H9 (cell line): ENCODE results near the gene UBA1. TPM values are rescaled to one million over a fixed set of nuclear protein-coding genes. Genes with fewer than 3 reads are reported as not detected.

Source experiments
- DNase-seq: peaks from one replicate; pipeline ENCODE4 v3.0.0-alpha.2; 2017
- H2AFZ ChIP-seq: one replicate; pipeline ENCODE4 v1.6.1; 2013; ENCODE audit warnings: mild to moderate bottlenecking, low read length, control low read depth, moderate library complexity
- H2AK5ac ChIP-seq: 2 replicates; pipeline ENCODE4 v1.6.1; 2013; ENCODE audit warnings: low read length, control low read depth, mixed read lengths; ENCODE audit not compliant: insufficient read length
- H2BK120ac ChIP-seq: one replicate; pipeline ENCODE4 v1.6.1; 2013; ENCODE audit warnings: low read depth, mild to moderate bottlenecking, low read length, control low read depth, inconsistent platforms; ENCODE audit not compliant: poor library complexity, severe bottlenecking
- H2BK12ac ChIP-seq: 2 replicates; pipeline ENCODE4 v1.6.1; 2013; ENCODE audit warnings: low read length, control low read depth, mixed read lengths, low read depth; ENCODE audit not compliant: insufficient read length
- H2BK15ac ChIP-seq: 2 replicates; pipeline ENCODE4 v1.6.1; 2013; ENCODE audit warnings: low read depth, low read length, control low read depth
- H2BK20ac ChIP-seq: one replicate; pipeline ENCODE4 v1.6.1; 2013; ENCODE audit warnings: low read depth, mild to moderate bottlenecking, low read length, control low read depth, inconsistent platforms; ENCODE audit not compliant: poor library complexity, severe bottlenecking
- H2BK5ac ChIP-seq: 2 replicates; pipeline ENCODE4 v1.6.1; 2013; ENCODE audit warnings: low read length, control low read depth, mixed read lengths; ENCODE audit not compliant: insufficient read length
- H3K14ac ChIP-seq: 2 replicates; pipeline ENCODE4 v1.6.1; 2013; ENCODE audit warnings: low read length, control low read depth; ENCODE audit not compliant: insufficient read depth
- H3K18ac ChIP-seq: 2 replicates; pipeline ENCODE4 v1.6.1; 2013; ENCODE audit warnings: low read depth, mild to moderate bottlenecking, mixed read lengths, low read length, control low read depth; ENCODE audit not compliant: insufficient read length
- H3K23ac ChIP-seq: 2 replicates; pipeline ENCODE4 v1.6.1; 2013; ENCODE audit warnings: low read length, control low read depth, mixed read lengths, low read depth; ENCODE audit not compliant: insufficient read length
- H3K23me2 ChIP-seq: 2 replicates; pipeline ENCODE4 v1.6.1; 2013; ENCODE audit warnings: low read depth, mild to moderate bottlenecking, mixed read lengths, low read length, control low read depth; ENCODE audit not compliant: insufficient read length, poor library complexity, severe bottlenecking
- H3K27ac ChIP-seq: 2 replicates; pipeline ENCODE4 v1.5.1; 2013; ENCODE audit warnings: low read length, control low read depth, mixed read lengths, low read depth; ENCODE audit not compliant: insufficient read length
- H3K27me3 ChIP-seq: 2 replicates; pipeline ENCODE4 v1.6.1; 2013; ENCODE audit warnings: low read length, control low read depth, inconsistent platforms; ENCODE audit not compliant: insufficient read depth
- H3K4ac ChIP-seq: 2 replicates; pipeline ENCODE4 v1.6.1; 2013; ENCODE audit warnings: low read depth, mild to moderate bottlenecking, control low read depth, inconsistent platforms, low read length, moderate library complexity
- H3K4me1 ChIP-seq: 2 replicates; pipeline ENCODE4 v1.6.1; 2013; ENCODE audit warnings: low read length, control low read depth, inconsistent platforms; ENCODE audit not compliant: insufficient read depth
- H3K4me2 ChIP-seq: 2 replicates; pipeline ENCODE4 v1.6.1; 2013; ENCODE audit warnings: low read length, control low read depth, mixed read lengths; ENCODE audit not compliant: insufficient read length, insufficient read depth
- H3K56ac ChIP-seq: 2 replicates; pipeline ENCODE4 v1.6.1; 2013; ENCODE audit warnings: low read depth, mild to moderate bottlenecking, mixed read lengths, low read length, control low read depth; ENCODE audit not compliant: insufficient read length
- H3K79me1 ChIP-seq: 2 replicates; pipeline ENCODE4 v1.6.1; 2013; ENCODE audit warnings: low read depth, mild to moderate bottlenecking, moderate library complexity, low read length, control low read depth, inconsistent platforms; ENCODE audit not compliant: insufficient read depth, poor library complexity, severe bottlenecking
- H3K79me2 ChIP-seq: 2 replicates; pipeline ENCODE4 v1.6.1; 2013; ENCODE audit warnings: low read length, control low read depth, inconsistent platforms; ENCODE audit not compliant: insufficient read depth
- H3K9ac ChIP-seq: 2 replicates; pipeline ENCODE4 v1.6.1; 2013; ENCODE audit warnings: low read length, control low read depth, mixed read lengths; ENCODE audit not compliant: insufficient read length; ENCODE audit errors: extremely low read depth
- H3K9me3 ChIP-seq: one replicate; pipeline ENCODE4 v1.6.1; 2013; ENCODE audit warnings: low read depth, low read length, inconsistent platforms; ENCODE audit not compliant: control insufficient read depth
- H3T11ph ChIP-seq: one replicate; pipeline ENCODE4 v1.6.1; 2013; ENCODE audit warnings: mild to moderate bottlenecking, low read length, control low read depth, inconsistent platforms
- H4K20me1 ChIP-seq: one replicate; pipeline ENCODE4 v1.6.1; 2013; ENCODE audit not compliant: control insufficient read depth, insufficient read length, insufficient read depth
- H4K5ac ChIP-seq: 2 replicates; pipeline ENCODE4 v1.6.1; 2013; ENCODE audit warnings: low read depth, mild to moderate bottlenecking, mixed read lengths, low read length, control low read depth; ENCODE audit not compliant: insufficient read length
- H4K8ac ChIP-seq: replicated peaks from 2 replicates; pipeline ENCODE4 v1.6.1; 2013; ENCODE audit warnings: low read length, control low read depth, mixed read lengths, low read depth; ENCODE audit not compliant: insufficient read length
- H4K91ac ChIP-seq: 2 replicates; pipeline ENCODE4 v1.6.1; 2013; ENCODE audit warnings: low read depth, mild to moderate bottlenecking, moderate library complexity, mixed read lengths, low read length, control low read depth; ENCODE audit not compliant: insufficient read length
- H3K27ac Mint-ChIP-seq, 3 experiments: 2 replicates in 2 of 3; 3 replicates in 1 of 3; pipeline ENCODE4 v1.8.0; 2020 to 2021; ENCODE audit warnings: mixed read lengths in 3 of 3, mild to moderate bottlenecking in 1 of 3, moderate library complexity in 1 of 3
- H3K27me3 Mint-ChIP-seq: 2 replicates; pipeline ENCODE4 v1.8.0; 2021; ENCODE audit warnings: low read depth, mild to moderate bottlenecking, moderate library complexity, mixed read lengths
- H3K36me3 Mint-ChIP-seq, 3 experiments: 2 replicates in 2 of 3; 3 replicates in 1 of 3; pipeline ENCODE4 v1.8.0; 2020 to 2021; ENCODE audit warnings: low read depth in 3 of 3, mixed read lengths in 3 of 3; ENCODE audit not compliant: insufficient read depth in 1 of 3
- H3K4me1 Mint-ChIP-seq, 2 experiments: 2 replicates each; pipeline ENCODE4 v1.8.0; 2020; ENCODE audit warnings: mixed read lengths in 2 of 2
- H3K4me3 Mint-ChIP-seq, 2 experiments: 2 replicates in 1 of 2; 3 replicates in 1 of 2; pipeline ENCODE4 v1.8.0; 2020 to 2021; ENCODE audit warnings: mild to moderate bottlenecking in 2 of 2, mixed read lengths in 2 of 2, moderate library complexity in 1 of 2
- H3K9me3 Mint-ChIP-seq, 2 experiments: 2 replicates in 1 of 2; 3 replicates in 1 of 2; pipeline ENCODE4 v1.8.0; 2020; ENCODE audit warnings: mild to moderate bottlenecking in 2 of 2, mixed read lengths in 2 of 2, moderate library complexity in 1 of 2
- CTCF ChIP-seq: fragments of 200-600 bp; sonication (generic); conservative IDR thresholded peaks from 3 replicates; pipeline ENCODE4 v1.8.0; 2021; ENCODE audit warnings: antibody characterized with exemption, mild to moderate bottlenecking
- WGBS: extraction: QIAGEN DNeasy Blood & Tissue Kit; methylation state at CpG from one replicate; pipeline ENCODE4 v1.1.7; 2013; ENCODE audit warnings: missing lambda C conversion rate, low lambda C conversion rate, mixed read lengths; ENCODE audit not compliant: insufficient read length; ENCODE audit errors: extremely low coverage; 5-methylcytosine and 5-hydroxymethylcytosine counted together
- total RNA-seq: library from RNA; stranded (reverse); gene quantifications from 2 replicates; pipeline ENCODE4 v1.2.1, GENCODE V29; 2021

The UBA1 gene
- total RNA-seq, 1 experiment from 2014 or later, result 427 TPM

- H3K36me3 Mint-ChIP-seq, result peaks cover 30 to 54% (median 49%) of the 10 kb centered on the region in 3 experiments
- H3K27me3 ChIP-seq, result no peaks in the 10 kb centered on the region
- no peak overlapping the region for H2AK5ac ChIP-seq
- H3T11ph ChIP-seq, result no peak overlapping the region
- no peak overlapping the region for H3K9ac ChIP-seq
- H4K91ac ChIP-seq, result no peak overlapping the region
- H3K14ac ChIP-seq, result no peak overlapping the region
- H2BK12ac ChIP-seq, result no peak overlapping the region
- H3K79me1 ChIP-seq, result no peaks in the 10 kb centered on the region
- no peak overlapping the region for H3K4me2 ChIP-seq
- peak; percentile 15 for DNase-seq
- no peak overlapping the region for H3K18ac ChIP-seq
- H2BK15ac ChIP-seq, result no peak overlapping the region
- no peaks in the 10 kb centered on the region for H3K4me1 ChIP-seq
- H3K9me3 Mint-ChIP-seq, result peaks cover 67 to 76% of the 10 kb centered on the region in 2 experiments
- no peak overlapping the region for H2BK20ac ChIP-seq
- H3K23ac ChIP-seq, result no peak overlapping the region
- no peak overlapping the region for H2AFZ ChIP-seq
- H2BK120ac ChIP-seq, result no peak overlapping the region
- no CpG with 5 or more reads among the region's 13 CpGs for WGBS
- no peaks in the 10 kb centered on the region; the same call in 1 of the 2 replicates for H3K27me3 Mint-ChIP-seq
- H4K8ac ChIP-seq, result no peak overlapping the region
- H3K27ac Mint-ChIP-seq, result peak overlapping the region in 1 of 3 experiments; percentile 82; a peak in 2 of 7 replicates
- H3K4ac ChIP-seq, result no peak overlapping the region
- no peaks in the 10 kb centered on the region for H4K20me1 ChIP-seq
- no peak overlapping the region for H4K5ac ChIP-seq
- H3K4me1 Mint-ChIP-seq, result no peaks in the 10 kb centered on the region
- H3K56ac ChIP-seq, result no peak overlapping the region
- no peak overlapping the region for H3K4me3 Mint-ChIP-seq
- no peak overlapping the region for H3K27ac ChIP-seq
- H3K23me2 ChIP-seq, result no peaks in the 10 kb centered on the region
- no peak overlapping the region for H2BK5ac ChIP-seq
- TF ChIP-seq CTCF, result no peak
- H3K79me2 ChIP-seq, result no peaks in the 10 kb centered on the region
- H3K9me3 ChIP-seq, result no peaks in the 10 kb centered on the region
These were observed 23.7 kb upstream of the UBA1 start for GRCh38 chrX:47169726-47170515.
